ENCODE data around the gene CCDC137. TPM values are rescaled to one million over a fixed set of nuclear protein-coding genes. Genes with fewer than 3 reads are reported as not detected.
"Not testable (repeated sequence)": the region's sequence is repeated elsewhere in the genome, so short reads cannot be mapped to it uniquely, and the experiment has no call there.

The CCDC137 gene
- 22.4 and 27.8 TPM in 2 replicates for total RNA-seq (ENCODE audit: low replicate concordance)

DNA sequence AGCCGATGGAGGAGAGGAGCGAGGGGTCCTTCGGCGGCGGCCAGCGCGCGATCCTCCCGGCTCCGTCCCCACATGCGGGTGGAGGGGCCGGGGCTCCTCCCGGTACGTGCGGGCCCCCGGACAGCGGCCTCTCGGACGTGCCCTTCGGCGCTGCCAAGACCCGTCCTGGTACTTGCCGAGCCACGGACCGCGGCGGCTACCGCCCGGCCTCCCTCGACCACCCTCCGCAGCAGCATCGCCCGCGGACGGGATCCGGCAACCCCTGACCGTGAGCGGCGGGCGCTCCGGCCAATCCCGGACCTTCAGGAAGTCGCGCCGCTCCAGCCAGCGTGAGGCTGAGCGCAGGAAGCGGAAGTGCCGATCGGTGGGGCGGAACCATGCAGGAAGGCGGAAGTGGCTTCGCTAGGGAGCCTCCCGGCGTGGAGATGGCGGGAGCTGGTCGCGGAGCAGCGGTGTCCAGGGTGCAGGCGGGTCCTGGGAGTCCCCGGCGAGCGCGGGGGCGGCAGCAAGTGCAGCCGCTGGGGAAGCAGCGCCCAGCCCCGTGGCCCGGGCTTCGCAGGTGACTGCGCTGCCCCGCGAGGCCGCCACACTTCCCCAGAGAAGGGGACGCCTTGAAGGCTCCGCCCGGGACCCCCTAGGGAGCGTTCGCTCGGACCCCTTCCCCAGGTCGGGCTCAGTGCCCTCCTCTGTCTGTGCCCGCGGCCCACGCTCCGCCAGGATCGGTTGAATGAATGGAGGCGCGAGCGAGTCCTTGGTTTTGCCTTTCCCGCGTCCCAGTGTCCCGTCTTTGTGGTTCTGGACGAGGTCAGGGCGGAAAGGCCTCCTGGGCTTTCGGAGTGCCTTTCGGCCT is at the start of gene CCDC137, which contains the start of gene OXLD1:
TSS of gene CCDC137 (plus strand) at position 396 of the 850 bp plus-strand sequence. CDS start at position 426, 30 bp downstream.
TSS of gene OXLD1 (minus strand) at position 264 of the 850 bp plus-strand sequence. CDS start at position 236, 28 bp downstream.
- Mint-ChIP-seq H3K4me3 (peak within 1 kb of the TSS; percentile 96), H3K4me1 (peaks cover 21% of the 10 kb centered on the region), H3K27ac (peak within 1 kb of the TSS; percentile 88), H3K9me3 (no peaks in the 10 kb centered on the region), H3K27me3 (ENCODE audit: insufficient read depth, low read depth) (peaks cover 3% of the 10 kb centered on the region), H3K36me3 (peaks cover 9% of the 10 kb centered on the region)
- Histone ChIP-seq H3K27me3 (no peaks in the 10 kb centered on the region), H3K9ac (peak within 1 kb of the TSS; percentile 90), H4K20me1 (ENCODE audit: low read depth) (peaks cover 3% of the 10 kb centered on the region), H3K36me3 (peaks cover 6% of the 10 kb centered on the region), H3K4me3 (peak within 1 kb of the TSS; percentile 99), H3K27ac (peak within 1 kb of the TSS; percentile 74), H3K79me2 (ENCODE audit: low read depth) (peaks cover 49% of the 10 kb centered on the region), H2AFZ (replicated peaks) (peak within 1 kb of the TSS; percentile 68), H3K4me2 (peak within 1 kb of the TSS; percentile 97), H3K9me3 (ENCODE audit: low read depth) (no peaks in the 10 kb centered on the region), H3K4me1 (peaks cover 13% of the 10 kb centered on the region), H3F3A (ENCODE audit: low read depth) (peaks cover 17% of the 10 kb centered on the region)
- DNase-seq (ENCODE audit: low spot score) = peak; percentile 98
- TF ChIP-seq, protein P1, sequence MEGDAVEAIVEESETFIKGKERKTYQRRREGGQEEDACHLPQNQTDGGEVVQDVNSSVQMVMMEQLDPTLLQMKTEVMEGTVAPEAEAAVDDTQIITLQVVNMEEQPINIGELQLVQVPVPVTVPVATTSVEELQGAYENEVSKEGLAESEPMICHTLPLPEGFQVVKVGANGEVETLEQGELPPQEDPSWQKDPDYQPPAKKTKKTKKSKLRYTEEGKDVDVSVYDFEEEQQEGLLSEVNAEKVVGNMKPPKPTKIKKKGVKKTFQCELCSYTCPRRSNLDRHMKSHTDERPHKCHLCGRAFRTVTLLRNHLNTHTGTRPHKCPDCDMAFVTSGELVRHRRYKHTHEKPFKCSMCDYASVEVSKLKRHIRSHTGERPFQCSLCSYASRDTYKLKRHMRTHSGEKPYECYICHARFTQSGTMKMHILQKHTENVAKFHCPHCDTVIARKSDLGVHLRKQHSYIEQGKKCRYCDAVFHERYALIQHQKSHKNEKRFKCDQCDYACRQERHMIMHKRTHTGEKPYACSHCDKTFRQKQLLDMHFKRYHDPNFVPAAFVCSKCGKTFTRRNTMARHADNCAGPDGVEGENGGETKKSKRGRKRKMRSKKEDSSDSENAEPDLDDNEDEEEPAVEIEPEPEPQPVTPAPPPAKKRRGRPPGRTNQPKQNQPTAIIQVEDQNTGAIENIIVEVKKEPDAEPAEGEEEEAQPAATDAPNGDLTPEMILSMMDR (IDR thresholded peaks at IDR 0.05) = no peak
- TF ChIP-seq EZH2 (IDR thresholded peaks at IDR 0.05) (no peak), EZH2phosphoT487 (IDR thresholded peaks at IDR 0.05) (no peak)

GRCh38 chr17:81616877-81617276 is 49.7 kb upstream of the CCDC137 start:
- Histone ChIP-seq H2AFZ (replicated peaks) (no peak overlapping the region), H3K4me1 (no peaks in the 10 kb centered on the region), H3F3A (ENCODE audit: low read depth) (no peaks in the 10 kb centered on the region), H3K36me3 (no peaks in the 10 kb centered on the region), H3K4me2 (no peak overlapping the region), H3K9ac (no peak overlapping the region), H3K27me3 (no peaks in the 10 kb centered on the region), H3K27ac (no peak overlapping the region), H4K20me1 (ENCODE audit: low read depth) (peaks cover 17% of the 10 kb centered on the region), H3K79me2 (ENCODE audit: low read depth) (peaks cover 40% of the 10 kb centered on the region), H3K4me3 (no peak overlapping the region), H3K9me3 (ENCODE audit: low read depth) (no peaks in the 10 kb centered on the region)
- DNase-seq (ENCODE audit: low spot score) = no peak
- Mint-ChIP-seq H3K4me3 (no peak overlapping the region), H3K27ac (no peak overlapping the region), H3K9me3 (peaks cover 5% of the 10 kb centered on the region), H3K27me3 (ENCODE audit: insufficient read depth, low read depth) (no peaks in the 10 kb centered on the region), H3K4me1 (peaks cover 7% of the 10 kb centered on the region), H3K36me3 (peaks cover 34% of the 10 kb centered on the region)
- no peak for TF ChIP-seq EZH2 (IDR thresholded peaks at IDR 0.05)
- TF ChIP-seq, protein P1 (IDR thresholded peaks at IDR 0.05) = no peak
- no peak for TF ChIP-seq EZH2phosphoT487 (IDR thresholded peaks at IDR 0.05)

DNA sequence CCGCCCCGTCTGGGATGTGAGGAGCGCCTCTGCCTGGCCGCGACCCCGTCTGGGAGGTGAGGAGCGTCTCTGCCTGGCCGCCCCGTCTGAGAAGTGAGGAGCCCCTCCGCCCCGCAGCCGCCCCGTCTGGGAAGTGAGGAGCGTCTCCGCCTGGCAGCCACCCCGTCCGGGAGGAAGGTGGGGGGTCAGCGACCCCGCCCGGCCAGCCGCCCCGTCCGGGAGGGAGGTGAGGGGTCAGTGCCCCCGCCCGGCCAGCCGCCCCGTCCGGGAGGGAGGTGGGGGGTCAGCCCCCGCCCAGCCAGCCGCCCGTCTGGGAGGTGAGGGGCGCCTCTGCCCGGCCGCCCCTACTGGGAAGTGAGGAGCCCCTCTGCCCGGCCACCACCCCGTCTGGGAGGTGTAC is 48.2 kb upstream of the CCDC137 start:
- H3K4me1 Mint-ChIP-seq; H3K4me3 Mint-ChIP-seq; H3K27ac Mint-ChIP-seq; H3K9me3 Mint-ChIP-seq; H3K36me3 ChIP-seq; H3K27me3 ChIP-seq; H3K4me2 ChIP-seq; DNase-seq (ENCODE audit: low spot score); H3K9me3 ChIP-seq (ENCODE audit: low read depth); H3F3A ChIP-seq (ENCODE audit: low read depth); H2AFZ ChIP-seq (replicated peaks); H3K9ac ChIP-seq; H3K4me1 ChIP-seq; H3K27me3 Mint-ChIP-seq (ENCODE audit: insufficient read depth, low read depth); H3K4me3 ChIP-seq; H3K27ac ChIP-seq: not testable (repeated sequence)
- H3K36me3 Mint-ChIP-seq = peaks cover 33% of the 10 kb centered on the region
- Histone ChIP-seq H3K79me2 (ENCODE audit: low read depth) (peaks cover 40% of the 10 kb centered on the region), H4K20me1 (ENCODE audit: low read depth) (peaks cover 14% of the 10 kb centered on the region)

All from neural progenitor cell (in vitro differentiated cells).